Neural cell (in vitro differentiated cells): ENCODE data around the gene KRTAP19-8. TPM values are rescaled to one million over a fixed set of nuclear protein-coding genes. Genes with fewer than 3 reads are reported as not detected.

Source experiments
- H2AFZ ChIP-seq: fragments of 200-600, 300-800 bp; sonication (generic), shearing (Covaris generic); 2 replicates; pipeline ENCODE4 v1.6.0; 2014; ENCODE audit warnings: low read depth, mild to moderate bottlenecking, antibody characterized with exemption, low read length, moderate library complexity
- H3F3A ChIP-seq: fragments of 200-600 bp; shearing (Covaris generic); 2 replicates; pipeline ENCODE4 v1.6.1; 2016; ENCODE audit warnings: mild to moderate bottlenecking, moderate library complexity, mixed read lengths, antibody characterized with exemption, low read length; ENCODE audit not compliant: insufficient read depth, poor library complexity, severe bottlenecking
- H3K27ac ChIP-seq: fragments of 200-600, 300-800 bp; sonication (generic), shearing (Covaris generic); 2 replicates; pipeline ENCODE4 v1.5.1; 2014; ENCODE audit warnings: mild to moderate bottlenecking, low read length, moderate library complexity
- H3K27me3 ChIP-seq: fragments of 300-800, 200-600 bp; sonication (generic), shearing (Covaris generic); 2 replicates; pipeline ENCODE4 v1.6.0; 2014; ENCODE audit warnings: mild to moderate bottlenecking, low read depth, low read length, moderate library complexity; ENCODE audit not compliant: insufficient read depth
- H3K36me3 ChIP-seq: fragments of 300-800, 200-600 bp; sonication (generic), shearing (Covaris generic); 2 replicates; pipeline ENCODE4 v1.5.1; 2014; ENCODE audit warnings: mild to moderate bottlenecking, antibody characterized with exemption, low read length, moderate library complexity; ENCODE audit not compliant: insufficient read depth
- H3K4me2 ChIP-seq: fragments of 300-800, 200-600 bp; sonication (generic), shearing (Covaris generic); 2 replicates; pipeline ENCODE4 v1.6.0; 2014; ENCODE audit warnings: mild to moderate bottlenecking, low read length
- H3K4me3 ChIP-seq: fragments of 300-800, 200-600 bp; sonication (generic), shearing (Covaris generic); 2 replicates; pipeline ENCODE4 v1.5.1; 2014; ENCODE audit warnings: mild to moderate bottlenecking, low read length, moderate library complexity
- H3K79me2 ChIP-seq: fragments of 200-600 bp; shearing (Covaris generic); replicated peaks from 2 replicates; pipeline ENCODE4 v1.6.0; 2014; ENCODE audit warnings: mild to moderate bottlenecking, low read length, moderate library complexity; ENCODE audit not compliant: insufficient read depth
- H3K9ac ChIP-seq: fragments of 300-800, 200-600 bp; sonication (generic), shearing (Covaris generic); 2 replicates; pipeline ENCODE4 v1.6.1; 2016; ENCODE audit warnings: mild to moderate bottlenecking, low read length, mixed read lengths
- H3K9me2 ChIP-seq: fragments of 200-600 bp; shearing (Covaris generic); 2 replicates; pipeline ENCODE4 v1.6.1; 2016; ENCODE audit warnings: mild to moderate bottlenecking, low read length, mixed read lengths; ENCODE audit not compliant: insufficient read depth
- H3K9me3 ChIP-seq: fragments of 200-600, 300-800 bp; sonication (generic), shearing (Covaris generic); 2 replicates; pipeline ENCODE4 v1.6.1; 2016; ENCODE audit warnings: mild to moderate bottlenecking, mixed run types, low read length, moderate library complexity, mixed read lengths
- H4K20me1 ChIP-seq: fragments of 200-600 bp; shearing (Covaris generic); 2 replicates; pipeline ENCODE4 v1.6.1; 2016; ENCODE audit warnings: mild to moderate bottlenecking, mixed run types; ENCODE audit not compliant: insufficient read depth
- CTCF ChIP-seq: fragments of 450-650 bp; IDR thresholded peaks from 2 replicates; pipeline ENCODE4 v1.5.1; 2014; ENCODE audit warnings: antibody characterized with exemption, mild to moderate bottlenecking, moderate library complexity; ENCODE audit not compliant: poor library complexity, severe bottlenecking
- EP300 ChIP-seq: fragments of 450-650 bp; conservative IDR thresholded peaks from 2 replicates; pipeline ENCODE4 v1.6.1; 2014; ENCODE audit warnings: antibody characterized with exemption, mild to moderate bottlenecking, moderate library complexity; ENCODE audit not compliant: poor library complexity, severe bottlenecking
- EZH2 ChIP-seq: fragments of 200-600, 300-800 bp; shearing (Covaris generic), sonication (generic); IDR thresholded peaks from 2 replicates; pipeline ENCODE4 v1.6.1; 2014; ENCODE audit warnings: antibody characterized with exemption, low read length, borderline replicate concordance, mild to moderate bottlenecking; ENCODE audit not compliant: insufficient read depth, poor library complexity, severe bottlenecking
- MXI1 ChIP-seq: fragments of 450-650 bp; conservative IDR thresholded peaks from 2 replicates; pipeline ENCODE4 v1.6.1; 2014; ENCODE audit warnings: antibody characterized with exemption, mild to moderate bottlenecking; ENCODE audit not compliant: poor library complexity, severe bottlenecking
- POLR2AphosphoS5 ChIP-seq: IDR thresholded peaks from 2 replicates; pipeline ENCODE4 v1.6.1; 2012
- RAD21 ChIP-seq: fragments of 450-650 bp; conservative IDR thresholded peaks from 2 replicates; pipeline ENCODE4 v1.6.1; 2014; ENCODE audit warnings: antibody characterized with exemption, mild to moderate bottlenecking, moderate library complexity
- REST ChIP-seq: IDR thresholded peaks from 2 replicates; pipeline ENCODE4 v1.6.1; 2012; ENCODE audit warnings: borderline replicate concordance
- SMC3 ChIP-seq: fragments of 450-650 bp; conservative IDR thresholded peaks from 2 replicates; pipeline ENCODE4 v1.6.1; 2014; ENCODE audit warnings: antibody characterized with exemption, mild to moderate bottlenecking, moderate library complexity; ENCODE audit not compliant: poor library complexity
- TAF1 ChIP-seq: IDR thresholded peaks from 2 replicates; pipeline ENCODE4 v1.6.1; 2012; ENCODE audit warnings: low read depth
- polyA plus RNA-seq: library from polyadenylated mRNA; depleted of rRNA; stranded (reverse); fragments of >200 nt; gene quantifications from 2 replicates; pipeline ENCODE4 v1.2.3, GENCODE V29; 2014

KRTAP19-8 gene
- polyA plus RNA-seq, 1 donor from 2014 or later = not detected

- H3K27ac ChIP-seq = no peak overlapping the region
- H2AFZ ChIP-seq = no peak overlapping the region
- H3K4me2 ChIP-seq = no peak overlapping the region
- no peak for TF ChIP-seq CTCF
- TF ChIP-seq POLR2AphosphoS5 = no peak
- no peak for TF ChIP-seq REST
- no peak for TF ChIP-seq MXI1
- H3K9me2 ChIP-seq = no peaks in the 10 kb centered on the region
- no peak overlapping the region for H3K9ac ChIP-seq
- no peaks in the 10 kb centered on the region for H4K20me1 ChIP-seq
- H3K36me3 ChIP-seq = no peaks in the 10 kb centered on the region
- no peaks in the 10 kb centered on the region for H3F3A ChIP-seq
- no peaks in the 10 kb centered on the region for H3K27me3 ChIP-seq
- no peak overlapping the region for H3K4me3 ChIP-seq
- H3K9me3 ChIP-seq = no peaks in the 10 kb centered on the region
- H3K79me2 ChIP-seq = no peaks in the 10 kb centered on the region
Observed at GRCh38 chr21:31064803-31065202, 26.5 kb upstream of the KRTAP19-8 start.

- no peak for TF ChIP-seq EP300
Observed at GRCh38 chr21:31052489-31053142, 14.3 kb upstream of the KRTAP19-8 start.

GRCh38 chr21:31050577-31051157, 12.4 kb upstream of the KRTAP19-8 start:
- no peak for TF ChIP-seq RAD21
- no peak for TF ChIP-seq TAF1
- no peak for TF ChIP-seq SMC3
- no peak for TF ChIP-seq REST
- no peak for TF ChIP-seq EZH2
- TF ChIP-seq EP300 = no peak
- no peak for TF ChIP-seq POLR2AphosphoS5
- TF ChIP-seq CTCF = no peak
- no peak for TF ChIP-seq MXI1

More at GRCh38 chr21:31052489-31053142, 14.3 kb upstream of the KRTAP19-8 start:
- Histone ChIP-seq H3K9ac (no peak overlapping the region), H3K79me2 (no peaks in the 10 kb centered on the region), H3K27me3 (no peaks in the 10 kb centered on the region), H3K4me3 (no peak overlapping the region), H3F3A (no peaks in the 10 kb centered on the region), H4K20me1 (no peaks in the 10 kb centered on the region), H3K36me3 (no peaks in the 10 kb centered on the region), H3K4me2 (no peak overlapping the region), H3K27ac (no peak overlapping the region), H3K9me3 (no peaks in the 10 kb centered on the region), H2AFZ (no peak overlapping the region), H3K9me2 (no peaks in the 10 kb centered on the region)

More at GRCh38 chr21:31050577-31051157, 12.4 kb upstream of the KRTAP19-8 start:
- Histone ChIP-seq H3K4me2 (no peak overlapping the region), H3K9ac (no peak overlapping the region), H3K27me3 (no peaks in the 10 kb centered on the region), H3K79me2 (no peaks in the 10 kb centered on the region), H3K4me3 (no peak overlapping the region), H3K9me2 (no peaks in the 10 kb centered on the region), H3K9me3 (no peaks in the 10 kb centered on the region), H4K20me1 (no peaks in the 10 kb centered on the region), H3K27ac (no peak overlapping the region), H2AFZ (no peak overlapping the region), H3K36me3 (no peaks in the 10 kb centered on the region), H3F3A (no peaks in the 10 kb centered on the region)
